BJ (cell line): Measurements from ENCODE around the gene SEPTIN8. TPM values are rescaled to one million over a fixed set of nuclear protein-coding genes. Genes with fewer than 3 reads are reported as not detected.

ENCODE experiments used
- CTCF ChIA-PET: fragments of 350-600 bp; formaldehyde crosslinking; extraction: SDS; loops from one replicate; lab custom pipeline; 2021; ENCODE audit warnings: antibody characterized with exemption, inconsistent platforms; lab: Yijun Ruan, JAX
- POLR2A ChIA-PET: fragments of 300-600 bp; sonication (Branson Sonifier 250); formaldehyde crosslinking; extraction: SDS; loops from one replicate; lab custom pipeline; 2021; ENCODE audit warnings: antibody characterized with exemption; lab: Charles Lee
- DNase-seq: peaks from one replicate; pipeline ENCODE4 v3.0.0-alpha.2; 2011; ENCODE audit warnings: low read depth
- H3K27me3 ChIP-seq: 2 replicates; pipeline ENCODE4 v1.6.0; 2011; ENCODE audit warnings: low read length; ENCODE audit not compliant: control insufficient read depth, insufficient read depth
- H3K36me3 ChIP-seq: 2 replicates; pipeline ENCODE4 v1.5.1; 2011; ENCODE audit warnings: low read length; ENCODE audit not compliant: control insufficient read depth, insufficient read depth
- H3K4me3 ChIP-seq: 2 replicates; pipeline ENCODE4 v1.5.1; 2011; ENCODE audit warnings: low read depth, mild to moderate bottlenecking, control low read depth, low read length
- CTCF ChIP-seq: IDR thresholded peaks from 2 replicates; pipeline ENCODE4 v1.5.1; 2011; ENCODE audit warnings: low read depth, mild to moderate bottlenecking, control low read depth, inconsistent platforms, low read length, moderate library complexity; ENCODE audit not compliant: insufficient read depth
- polyA plus RNA-seq: library from polyadenylated mRNA; depleted of rRNA; stranded (reverse); fragments of >200 nt; gene quantifications from 2 replicates; pipeline ENCODE4 v1.2.3, GENCODE V29; 2011

Gene SEPTIN8
- polyA plus RNA-seq, 1 experiment: 67.8 TPM

- ChIA-PET POLR2A (interaction anchor here (0.8 kb wide), 1 partner anchor 61 kb away, joined by 3 read pairs; no protein-coding TSS in a partner anchor), CTCF (interaction anchor here (0.8 to 7.7 kb wide), 10 partner anchors 10 to 245 kb away, joined by 3 to 102 read pairs (median 4); partner anchors contain the start of genes SHROOM1 and SOWAHA)
- Histone ChIP-seq H3K27me3 (no peaks in the 10 kb centered on the region), H3K36me3 (peaks cover 6% of the 10 kb centered on the region), H3K4me3 (no peak overlapping the region)
- TF ChIP-seq CTCF: no peak
- no peak for DNase-seq
Observed at GRCh38 chr5:132754111-132754510, 22.9 kb downstream of the SEPTIN8 start.

GRCh38 chr5:132753135-132753987, 23.7 kb downstream of the SEPTIN8 start:
- peaks cover 2% of the 10 kb centered on the region; the same call in 1 of the 2 replicates for H3K36me3 ChIP-seq
- POLR2A ChIA-PET: no interaction called here
- no peaks in the 10 kb centered on the region for H3K27me3 ChIP-seq
- CTCF ChIA-PET: interaction anchor here (0.8 to 7.7 kb wide), 8 partner anchors 20 to 151 kb away, joined by 3 to 102 read pairs (median 3); partner anchors contain the start of genes SHROOM1 and SOWAHA
- DNase-seq: no peak
- 0 out of 2 replicates have a peak, but pooled peaks have one; percentile 14 for TF ChIP-seq CTCF
- no peak overlapping the region for H3K4me3 ChIP-seq

GRCh38 chr5:132752581-132753125, 24.4 kb downstream of the SEPTIN8 start:
- Histone ChIP-seq H3K36me3 (peaks cover 1% of the 10 kb centered on the region; the same call in 1 of the 2 replicates), H3K4me3 (no peak overlapping the region), H3K27me3 (peaks cover 2% of the 10 kb centered on the region; the same call in 1 of the 2 replicates)
- TF ChIP-seq CTCF: no peak
- CTCF ChIA-PET: interaction anchor here (0.8 to 7.7 kb wide), 3 partner anchors 65 to 136 kb away, joined by 3 to 102 read pairs (median 3); partner anchors contain the start of genes SHROOM1 and SOWAHA
- DNase-seq: no peak
- POLR2A ChIA-PET: no interaction called here

GRCh38 chr5:132751971-132752580, 25.0 kb downstream of the SEPTIN8 start:
- no peak for DNase-seq
- H3K36me3 ChIP-seq: peaks cover 1% of the 10 kb centered on the region; the same call in 1 of the 2 replicates
- H3K4me3 ChIP-seq: no peak overlapping the region
- no peak for TF ChIP-seq CTCF
- peaks cover 2% of the 10 kb centered on the region; the same call in 1 of the 2 replicates for H3K27me3 ChIP-seq
- CTCF ChIA-PET: interaction anchor here (7.7 kb wide), 1 partner anchor 66 kb away, joined by 102 read pairs; the partner anchor contains the start of gene SOWAHA
- POLR2A ChIA-PET: no interaction called here

GRCh38 chr5:132751444-132751843, 25.6 kb downstream of the SEPTIN8 start:
- peaks cover 1% of the 10 kb centered on the region; the same call in 1 of the 2 replicates for H3K36me3 ChIP-seq
- no peak for TF ChIP-seq CTCF
- DNase-seq: no peak
- ChIA-PET CTCF (interaction anchor here (1.0 to 7.7 kb wide), 2 partner anchors 66 to 72 kb away, joined by 3 to 102 read pairs; partner anchors contain the start of gene SOWAHA), POLR2A (no interaction called here)
- no peak overlapping the region for H3K4me3 ChIP-seq
- H3K27me3 ChIP-seq: peaks cover 2% of the 10 kb centered on the region; the same call in 1 of the 2 replicates
